ENCODE results near the gene BCL2.

The BCL2 gene

GRCh38 chr18:63158012-63158631 lies 161.4 kb downstream of the BCL2 start:
- DNase-seq = no peak
- no peaks in the 10 kb centered on the region for H3K36me3 ChIP-seq
- peaks cover 14% of the 10 kb centered on the region for H3K4me1 ChIP-seq
- no peak overlapping the region for H3K4me3 ChIP-seq (ENCODE audit: low read depth, low read length)
- H3K27me3 ChIP-seq = no peaks in the 10 kb centered on the region
- no peaks in the 10 kb centered on the region for H3K9me3 ChIP-seq
- TF ChIP-seq, protein P1, sequence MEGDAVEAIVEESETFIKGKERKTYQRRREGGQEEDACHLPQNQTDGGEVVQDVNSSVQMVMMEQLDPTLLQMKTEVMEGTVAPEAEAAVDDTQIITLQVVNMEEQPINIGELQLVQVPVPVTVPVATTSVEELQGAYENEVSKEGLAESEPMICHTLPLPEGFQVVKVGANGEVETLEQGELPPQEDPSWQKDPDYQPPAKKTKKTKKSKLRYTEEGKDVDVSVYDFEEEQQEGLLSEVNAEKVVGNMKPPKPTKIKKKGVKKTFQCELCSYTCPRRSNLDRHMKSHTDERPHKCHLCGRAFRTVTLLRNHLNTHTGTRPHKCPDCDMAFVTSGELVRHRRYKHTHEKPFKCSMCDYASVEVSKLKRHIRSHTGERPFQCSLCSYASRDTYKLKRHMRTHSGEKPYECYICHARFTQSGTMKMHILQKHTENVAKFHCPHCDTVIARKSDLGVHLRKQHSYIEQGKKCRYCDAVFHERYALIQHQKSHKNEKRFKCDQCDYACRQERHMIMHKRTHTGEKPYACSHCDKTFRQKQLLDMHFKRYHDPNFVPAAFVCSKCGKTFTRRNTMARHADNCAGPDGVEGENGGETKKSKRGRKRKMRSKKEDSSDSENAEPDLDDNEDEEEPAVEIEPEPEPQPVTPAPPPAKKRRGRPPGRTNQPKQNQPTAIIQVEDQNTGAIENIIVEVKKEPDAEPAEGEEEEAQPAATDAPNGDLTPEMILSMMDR (IDR thresholded peaks at IDR 0.05; ENCODE audit: low read depth, low read length) = no peak

- Histone ChIP-seq H3K4me1 (peaks cover 14% of the 10 kb centered on the region), H3K27me3 (no peaks in the 10 kb centered on the region), H3K36me3 (no peaks in the 10 kb centered on the region), H3K9me3 (no peaks in the 10 kb centered on the region), H3K4me3 (ENCODE audit: low read depth, low read length) (no peak overlapping the region)
- TF ChIP-seq, protein P1 (IDR thresholded peaks at IDR 0.05; ENCODE audit: low read depth, low read length) = no peak
- no peak for DNase-seq
Measured at GRCh38 chr18:63157293-63158011, 162.1 kb downstream of the BCL2 start.

DNA sequence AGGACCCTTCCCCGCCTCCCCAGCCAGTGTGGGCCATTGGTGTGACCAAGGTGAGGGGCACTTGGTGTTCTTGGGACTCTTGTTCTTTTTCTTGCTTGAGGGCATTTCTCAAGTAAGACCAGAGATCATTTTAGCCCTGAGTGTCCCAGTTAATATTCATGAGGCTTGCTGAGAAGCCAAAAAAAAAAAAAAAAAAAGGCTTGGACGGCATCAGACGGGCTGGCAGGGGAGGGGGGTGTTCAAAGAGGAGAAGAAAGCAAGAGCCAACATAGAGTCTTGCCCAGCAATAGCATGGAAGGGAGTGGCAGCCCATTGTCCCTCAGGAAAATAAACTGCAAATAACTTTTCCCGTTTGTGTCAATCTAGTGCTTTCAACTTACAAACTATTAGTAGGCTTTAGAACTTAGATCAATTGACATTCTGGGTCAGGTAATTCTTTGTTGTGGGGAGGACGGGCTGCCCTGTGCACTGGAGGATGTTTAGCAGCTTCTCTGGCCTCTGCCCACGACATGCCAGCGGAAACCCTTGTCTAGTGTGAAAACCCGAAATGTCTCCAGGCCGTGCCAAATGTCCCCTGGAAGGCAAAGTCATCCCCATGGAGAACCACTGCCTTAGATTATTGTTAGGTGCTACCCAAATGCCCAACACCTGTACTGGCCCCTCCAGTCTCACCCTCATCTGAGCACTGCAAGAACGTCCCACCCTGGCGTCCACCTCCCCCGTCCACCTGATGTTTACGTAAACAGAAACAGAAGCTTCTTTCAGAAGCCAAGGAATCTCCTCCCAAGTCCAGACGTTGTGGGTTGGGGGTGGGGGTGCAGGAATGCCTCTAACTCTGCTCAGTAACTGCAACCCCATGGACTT lies 163.4 kb downstream of the BCL2 start:
- Histone ChIP-seq H3K9me3 (no peaks in the 10 kb centered on the region), H3K4me1 (peaks cover 4% of the 10 kb centered on the region), H3K27me3 (no peaks in the 10 kb centered on the region), H3K4me3 (ENCODE audit: low read depth, low read length) (no peak overlapping the region), H3K36me3 (no peaks in the 10 kb centered on the region)
- no peak for DNase-seq
- TF ChIP-seq, protein P1 (IDR thresholded peaks at IDR 0.05; ENCODE audit: low read depth, low read length) = no peak

GRCh38 chr18:63155169-63155852 lies 164.3 kb downstream of the BCL2 start:
- Histone ChIP-seq H3K4me3 (ENCODE audit: low read depth, low read length) (no peak overlapping the region), H3K9me3 (no peaks in the 10 kb centered on the region), H3K36me3 (no peaks in the 10 kb centered on the region), H3K4me1 (no peaks in the 10 kb centered on the region), H3K27me3 (no peaks in the 10 kb centered on the region)
- TF ChIP-seq, protein P1 (IDR thresholded peaks at IDR 0.05; ENCODE audit: low read depth, low read length) = peak; percentile 76
- DNase-seq = peak; percentile 66

DNA sequence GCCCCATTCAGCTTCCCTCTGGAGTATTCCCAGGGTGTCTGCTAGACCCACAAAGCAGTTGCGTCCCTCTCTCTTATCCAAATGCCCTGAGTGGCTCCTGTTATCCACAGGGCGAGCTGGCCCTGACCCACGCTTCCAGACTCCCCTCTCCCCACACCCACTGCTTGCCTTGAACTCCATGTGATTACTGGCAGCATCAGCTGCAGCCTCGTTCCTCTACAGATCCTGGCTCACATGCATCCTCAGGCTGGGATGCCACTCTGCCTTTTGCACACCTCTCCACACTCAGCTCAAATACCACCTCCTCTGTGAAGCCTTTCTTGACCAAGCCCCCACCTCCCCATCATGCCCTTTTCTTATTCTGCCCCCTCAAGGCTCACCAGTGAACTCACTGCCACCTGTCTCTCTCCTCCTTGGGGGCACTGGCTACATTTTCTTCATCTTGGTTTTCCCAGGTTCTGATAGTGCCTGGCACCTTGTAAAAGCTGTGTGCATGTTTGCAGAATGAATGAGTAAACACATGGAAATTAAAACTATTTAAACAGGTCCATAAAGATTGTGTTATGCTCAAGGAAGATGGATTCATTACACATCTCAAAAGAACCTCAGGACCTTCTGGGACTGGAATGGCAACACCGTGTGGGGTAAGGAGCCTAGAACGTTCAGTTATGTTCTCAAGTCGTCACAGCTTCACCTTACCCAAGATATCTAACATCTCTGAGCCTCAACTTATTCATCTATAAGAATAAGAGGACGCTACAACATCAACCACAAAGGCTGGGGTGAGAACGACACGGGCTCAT lies 165.0 kb downstream of the BCL2 start:
- Histone ChIP-seq H3K4me3 (ENCODE audit: low read depth, low read length) (no peak overlapping the region), H3K36me3 (no peaks in the 10 kb centered on the region), H3K9me3 (no peaks in the 10 kb centered on the region), H3K27me3 (no peaks in the 10 kb centered on the region), H3K4me1 (no peaks in the 10 kb centered on the region)
- TF ChIP-seq, protein P1 (IDR thresholded peaks at IDR 0.05; ENCODE audit: low read depth, low read length) = no peak
- no peak for DNase-seq

Measured in BE2C (cell line).